BJ (cell line): Measurements from ENCODE around the gene SH3GLB2. TPM values are rescaled to one million over a fixed set of nuclear protein-coding genes. Genes with fewer than 3 reads are reported as not detected.
"Not testable (repeated sequence)": the region's sequence is repeated elsewhere in the genome, so short reads cannot be mapped to it uniquely, and the experiment has no call there.

Experiments
- CTCF ChIA-PET: fragments of 350-600 bp; formaldehyde crosslinking; extraction: SDS; loops from one replicate; lab custom pipeline; 2021; ENCODE audit warnings: antibody characterized with exemption, inconsistent platforms; lab: Yijun Ruan, JAX
- POLR2A ChIA-PET: fragments of 300-600 bp; sonication (Branson Sonifier 250); formaldehyde crosslinking; extraction: SDS; loops from one replicate; lab custom pipeline; 2021; ENCODE audit warnings: antibody characterized with exemption; lab: Charles Lee
- DNase-seq: peaks from one replicate; pipeline ENCODE4 v3.0.0-alpha.2; 2011; ENCODE audit warnings: low read depth
- H3K27me3 ChIP-seq: 2 replicates; pipeline ENCODE4 v1.6.0; 2011; ENCODE audit warnings: low read length; ENCODE audit not compliant: control insufficient read depth, insufficient read depth
- H3K36me3 ChIP-seq: 2 replicates; pipeline ENCODE4 v1.5.1; 2011; ENCODE audit warnings: low read length; ENCODE audit not compliant: control insufficient read depth, insufficient read depth
- H3K4me3 ChIP-seq: 2 replicates; pipeline ENCODE4 v1.5.1; 2011; ENCODE audit warnings: low read depth, mild to moderate bottlenecking, control low read depth, low read length
- polyA plus RNA-seq: library from polyadenylated mRNA; depleted of rRNA; stranded (reverse); fragments of >200 nt; gene quantifications from 2 replicates; pipeline ENCODE4 v1.2.3, GENCODE V29; 2011
- TF ChIP-seq, protein P1 (sequence below): IDR thresholded peaks from 2 replicates; pipeline ENCODE4 v1.5.1; 2011; ENCODE audit warnings: low read depth, mild to moderate bottlenecking, control low read depth, inconsistent platforms, low read length, moderate library complexity; ENCODE audit not compliant: insufficient read depth

The SH3GLB2 gene
- polyA plus RNA-seq, 1 experiment: 52.7 TPM

DNA sequence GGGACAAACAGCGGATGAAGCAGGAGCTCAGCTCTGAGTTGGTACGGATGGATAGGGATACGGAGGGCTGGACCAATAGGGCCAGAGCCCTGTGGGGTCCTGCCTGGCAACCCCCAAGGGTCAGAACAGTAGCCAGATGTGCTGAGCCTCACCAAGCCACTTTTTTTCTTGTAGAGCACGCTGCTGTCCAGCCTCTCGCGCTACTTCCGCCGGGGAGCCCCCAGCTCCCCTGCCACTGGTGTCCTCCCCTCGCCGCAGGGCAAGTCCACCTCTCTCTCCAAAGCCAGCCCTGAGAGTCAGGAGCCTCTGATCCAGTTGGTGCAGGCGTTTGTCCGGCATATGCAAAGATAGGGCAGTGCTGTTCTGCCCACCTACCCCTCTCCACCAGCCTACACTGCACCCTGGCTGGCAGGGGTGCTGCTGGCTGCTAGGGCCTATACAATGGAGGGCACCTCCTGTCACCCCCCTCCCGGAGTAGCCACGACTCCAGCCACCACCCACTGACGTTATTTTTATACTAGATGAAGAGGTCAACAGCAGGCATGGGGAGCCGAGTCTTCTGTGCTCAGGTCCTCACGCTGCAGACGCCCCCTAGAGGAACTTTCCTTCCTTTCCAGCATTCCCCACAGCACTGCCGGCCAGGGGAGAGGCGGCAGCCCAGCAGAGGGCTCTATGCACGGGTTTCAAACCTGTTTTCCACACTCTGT lies 21.6 kb downstream of the SH3GLB2 start:
- DNase-seq: no peak
- TF ChIP-seq, protein P1, sequence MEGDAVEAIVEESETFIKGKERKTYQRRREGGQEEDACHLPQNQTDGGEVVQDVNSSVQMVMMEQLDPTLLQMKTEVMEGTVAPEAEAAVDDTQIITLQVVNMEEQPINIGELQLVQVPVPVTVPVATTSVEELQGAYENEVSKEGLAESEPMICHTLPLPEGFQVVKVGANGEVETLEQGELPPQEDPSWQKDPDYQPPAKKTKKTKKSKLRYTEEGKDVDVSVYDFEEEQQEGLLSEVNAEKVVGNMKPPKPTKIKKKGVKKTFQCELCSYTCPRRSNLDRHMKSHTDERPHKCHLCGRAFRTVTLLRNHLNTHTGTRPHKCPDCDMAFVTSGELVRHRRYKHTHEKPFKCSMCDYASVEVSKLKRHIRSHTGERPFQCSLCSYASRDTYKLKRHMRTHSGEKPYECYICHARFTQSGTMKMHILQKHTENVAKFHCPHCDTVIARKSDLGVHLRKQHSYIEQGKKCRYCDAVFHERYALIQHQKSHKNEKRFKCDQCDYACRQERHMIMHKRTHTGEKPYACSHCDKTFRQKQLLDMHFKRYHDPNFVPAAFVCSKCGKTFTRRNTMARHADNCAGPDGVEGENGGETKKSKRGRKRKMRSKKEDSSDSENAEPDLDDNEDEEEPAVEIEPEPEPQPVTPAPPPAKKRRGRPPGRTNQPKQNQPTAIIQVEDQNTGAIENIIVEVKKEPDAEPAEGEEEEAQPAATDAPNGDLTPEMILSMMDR: peak; percentile 97
- H3K4me3 ChIP-seq: no peak overlapping the region
- H3K36me3 ChIP-seq: peaks cover 29% of the 10 kb centered on the region
- CTCF ChIA-PET: interaction anchor here (0.6 to 3.6 kb wide), 20 partner anchors 8 to 618 kb away, joined by 3 to 27 read pairs (median 4); partner anchors contain the start of gene SH3GLB2
- no peaks in the 10 kb centered on the region for H3K27me3 ChIP-seq
- POLR2A ChIA-PET: no interaction called here

- ChIA-PET CTCF (interaction anchor here (0.6 to 3.6 kb wide), 14 partner anchors 8 to 619 kb away, joined by 3 to 27 read pairs (median 4); partner anchors contain the start of gene SH3GLB2), POLR2A (no interaction called here)
- Histone ChIP-seq H3K4me3 (no peak overlapping the region), H3K27me3 (no peaks in the 10 kb centered on the region), H3K36me3 (peaks cover 29% of the 10 kb centered on the region)
- TF ChIP-seq, protein P1: no peak
- DNase-seq: no peak
Measured at GRCh38 chr9:129005336-129005997, 22.7 kb downstream of the SH3GLB2 start.

- POLR2A ChIA-PET, H3K27me3 ChIP-seq, H3K4me3 ChIP-seq, DNase-seq: not testable (repeated sequence)
- H3K36me3 ChIP-seq: peaks cover 30% of the 10 kb centered on the region
- CTCF ChIA-PET: interaction anchor here (0.6 kb wide), 2 partner anchors 81 to 422 kb away, joined by 3 to 4 read pairs; no protein-coding TSS in a partner anchor
Measured at GRCh38 chr9:129004173-129004572, 24.0 kb downstream of the SH3GLB2 start.

DNA sequence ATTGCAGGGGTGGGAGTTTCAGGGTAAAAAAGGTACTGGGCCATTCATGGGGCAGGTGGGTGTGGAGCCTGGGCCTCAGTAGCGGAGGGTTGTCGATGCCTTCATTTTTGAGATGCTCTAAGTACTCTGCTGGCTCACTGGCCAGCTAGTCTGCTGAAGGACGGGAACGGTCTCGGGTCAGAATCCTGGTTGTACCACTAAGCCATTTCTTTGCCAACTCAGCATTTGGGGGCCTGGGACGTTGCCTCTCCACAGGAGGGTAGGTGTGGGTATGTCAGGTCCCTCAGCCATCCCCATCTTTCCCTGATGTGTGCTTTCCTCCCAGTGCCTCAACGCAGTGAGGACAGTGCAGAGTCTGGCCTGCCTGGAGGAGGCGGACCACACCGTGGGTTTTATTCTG lies 25.1 kb downstream of the SH3GLB2 start:
- H3K36me3 ChIP-seq: peaks cover 36% of the 10 kb centered on the region
- CTCF ChIA-PET: interaction anchor here (2.1 kb wide), 1 partner anchor 15 kb away, joined by 6 read pairs; no protein-coding TSS in a partner anchor
- POLR2A ChIA-PET: no interaction called here
- H3K27me3 ChIP-seq: no peaks in the 10 kb centered on the region
- TF ChIP-seq, protein P1: no peak
- no peak for DNase-seq
- no peak overlapping the region for H3K4me3 ChIP-seq

DNA sequence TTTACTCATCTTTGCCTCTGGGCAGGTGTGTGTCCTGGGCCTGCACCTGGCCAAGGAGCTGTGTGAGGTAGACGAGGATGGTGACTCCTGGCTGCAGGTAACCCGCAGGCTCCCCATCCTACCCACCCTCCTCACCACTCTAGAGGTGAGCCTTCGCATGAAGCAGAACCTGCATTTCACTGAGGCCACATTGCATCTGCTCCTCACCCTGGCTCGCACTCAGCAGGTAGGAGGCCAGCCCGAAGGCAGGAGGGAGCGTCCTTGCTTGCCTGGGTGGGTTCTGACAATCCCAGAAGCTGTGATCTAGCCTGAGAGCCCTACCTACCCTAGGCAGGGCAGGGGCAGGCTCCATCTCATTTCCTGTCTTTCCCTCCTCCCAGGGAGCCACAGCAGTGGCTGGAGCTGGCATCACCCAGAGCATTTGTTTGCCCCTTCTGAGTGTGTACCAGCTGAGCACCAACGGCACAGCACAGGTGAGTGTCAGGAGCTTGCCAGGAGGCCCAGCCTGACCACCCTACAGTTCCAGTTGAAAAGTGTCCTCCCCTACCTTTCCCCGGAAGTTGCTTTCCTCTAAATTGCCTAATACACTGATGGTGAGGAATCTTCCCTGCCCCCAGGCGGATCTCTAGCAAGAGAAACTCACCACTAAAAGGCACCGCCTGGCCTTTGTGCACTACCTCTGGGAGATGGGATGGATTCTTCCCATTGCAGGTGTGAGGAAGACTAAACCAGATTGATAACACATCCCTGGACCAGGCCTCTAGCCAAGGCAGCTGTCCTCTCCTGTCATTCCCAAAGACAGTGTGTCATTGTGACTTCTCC lies 26.4 kb downstream of the SH3GLB2 start:
- peaks cover 34% of the 10 kb centered on the region for H3K36me3 ChIP-seq
- TF ChIP-seq, protein P1: no peak
- H3K4me3 ChIP-seq: no peak overlapping the region
- ChIA-PET POLR2A (no interaction called here), CTCF (interaction anchor here (0.7 to 2.1 kb wide), 3 partner anchors 14 to 18 kb away, joined by 3 to 6 read pairs (median 4); no protein-coding TSS in a partner anchor)
- DNase-seq: no peak
- no peaks in the 10 kb centered on the region for H3K27me3 ChIP-seq
